Fibroblast of lung (primary cell): ENCODE measurements around the gene FMO4. TPM values are rescaled to one million over a fixed set of nuclear protein-coding genes. Genes with fewer than 3 reads are reported as not detected.
"Not testable (repeated sequence)": the region's sequence is repeated elsewhere in the genome, so short reads cannot be mapped to it uniquely, and the experiment has no call there.

Experiments used
- DNase-seq, 2 donors: peaks; one replicate each; pipeline versions ENCODE4 v3.0.0 to v3.0.0-alpha.2; 2010; ENCODE audit warnings: low read depth in 2 of 2
- H2AFZ ChIP-seq: 2 replicates; pipeline ENCODE4 v1.5.1; 2012; ENCODE audit warnings: low read length, control low read depth, inconsistent platforms
- H3K27ac ChIP-seq: 2 replicates; pipeline ENCODE4 v1.5.1; 2011; ENCODE audit warnings: low read length, control low read depth; ENCODE audit not compliant: insufficient read depth
- H3K27me3 ChIP-seq: 2 replicates; pipeline ENCODE4 v1.5.1; 2011; ENCODE audit warnings: mild to moderate bottlenecking, low read length; ENCODE audit not compliant: control insufficient read depth, insufficient read depth
- H3K36me3 ChIP-seq: 2 replicates; pipeline ENCODE4 v1.5.1; 2011; ENCODE audit warnings: low read length; ENCODE audit not compliant: control insufficient read depth, insufficient read depth
- H3K4me1 ChIP-seq: 2 replicates; pipeline ENCODE4 v1.5.1; 2011; ENCODE audit warnings: low read length; ENCODE audit not compliant: control insufficient read depth, insufficient read depth; ENCODE audit errors: extremely low read depth
- H3K4me2 ChIP-seq: 2 replicates; pipeline ENCODE4 v1.5.1; 2011; ENCODE audit warnings: low read length, control low read depth; ENCODE audit not compliant: insufficient read depth; ENCODE audit errors: extremely low read depth
- H3K4me3 ChIP-seq, 4 experiments: fragments of 200-600 bp in 1 of 4; sonication (generic) in 1 of 4; replicated peaks in 1 of 4; 2 replicates each; pipeline ENCODE4 v1.5.1; 2011 to 2016; ENCODE audit warnings: low read length in 4 of 4, low read depth in 3 of 4, mild to moderate bottlenecking in 3 of 4, control low read depth in 2 of 4, inconsistent platforms in 1 of 4, mixed read lengths in 1 of 4; ENCODE audit not compliant: insufficient read depth in 1 of 4; ENCODE audit errors: control extremely low read depth in 1 of 4
- H3K79me2 ChIP-seq: 2 replicates; pipeline ENCODE4 v1.5.1; 2012; ENCODE audit warnings: mild to moderate bottlenecking, low read length, inconsistent platforms; ENCODE audit not compliant: control insufficient read depth, insufficient read depth
- H3K9ac ChIP-seq: 2 replicates; pipeline ENCODE4 v1.5.1; 2011; ENCODE audit warnings: mild to moderate bottlenecking, low read length, control low read depth; ENCODE audit not compliant: insufficient read depth
- H3K9me3 ChIP-seq: 2 replicates; pipeline ENCODE4 v1.5.1; 2012; ENCODE audit warnings: low read depth, low read length; ENCODE audit not compliant: control insufficient read depth, insufficient read depth
- H4K20me1 ChIP-seq: 2 replicates; pipeline ENCODE4 v1.5.1; 2011; ENCODE audit warnings: low read length; ENCODE audit not compliant: control insufficient read depth, insufficient read depth; ENCODE audit errors: extremely low read depth
- EZH2 ChIP-seq: IDR thresholded peaks from 2 replicates; pipeline ENCODE4 v1.5.1; 2012; ENCODE audit warnings: low read length, control low read depth, mild to moderate bottlenecking; ENCODE audit errors: missing control alignments
- polyA plus RNA-seq, 2 donors: library from polyadenylated mRNA; depleted of rRNA in 1 of 2; stranded (reverse) in 1 of 2; unstranded in 1 of 2; fragments of >200 nt; gene quantifications; 2 replicates each; pipeline ENCODE4 v1.2.1, GENCODE V29; 2011 to 2012; ENCODE audit warnings: missing spikeins in 1 of 2
- total RNA-seq: library from RNA; depleted of rRNA; stranded (reverse); fragments of >200 nt; gene quantifications from 2 replicates; pipeline ENCODE4 v1.2.1, GENCODE V29; 2014
- TF ChIP-seq, protein P1 (sequence below), 2 donors: IDR thresholded peaks in 1 of 2; conservative IDR thresholded peaks in 1 of 2; 1 replicate in 1 of 2; 2 replicates in 1 of 2; pipeline ENCODE4 v1.5.1; 2011 to 2012; ENCODE audit warnings: low read length in 2 of 2, control low read depth in 1 of 2, inconsistent platforms in 1 of 2, low read depth in 1 of 2, mild to moderate bottlenecking in 1 of 2

Gene FMO4
- total and polyA plus RNA-seq, 2 donors (not counting 1 experiment from before 2014, with no cell fraction given), result 5.5 to 7.3 TPM

- no peak for TF ChIP-seq EZH2
- TF ChIP-seq, protein P1, sequence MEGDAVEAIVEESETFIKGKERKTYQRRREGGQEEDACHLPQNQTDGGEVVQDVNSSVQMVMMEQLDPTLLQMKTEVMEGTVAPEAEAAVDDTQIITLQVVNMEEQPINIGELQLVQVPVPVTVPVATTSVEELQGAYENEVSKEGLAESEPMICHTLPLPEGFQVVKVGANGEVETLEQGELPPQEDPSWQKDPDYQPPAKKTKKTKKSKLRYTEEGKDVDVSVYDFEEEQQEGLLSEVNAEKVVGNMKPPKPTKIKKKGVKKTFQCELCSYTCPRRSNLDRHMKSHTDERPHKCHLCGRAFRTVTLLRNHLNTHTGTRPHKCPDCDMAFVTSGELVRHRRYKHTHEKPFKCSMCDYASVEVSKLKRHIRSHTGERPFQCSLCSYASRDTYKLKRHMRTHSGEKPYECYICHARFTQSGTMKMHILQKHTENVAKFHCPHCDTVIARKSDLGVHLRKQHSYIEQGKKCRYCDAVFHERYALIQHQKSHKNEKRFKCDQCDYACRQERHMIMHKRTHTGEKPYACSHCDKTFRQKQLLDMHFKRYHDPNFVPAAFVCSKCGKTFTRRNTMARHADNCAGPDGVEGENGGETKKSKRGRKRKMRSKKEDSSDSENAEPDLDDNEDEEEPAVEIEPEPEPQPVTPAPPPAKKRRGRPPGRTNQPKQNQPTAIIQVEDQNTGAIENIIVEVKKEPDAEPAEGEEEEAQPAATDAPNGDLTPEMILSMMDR (conservative IDR thresholded peaks at IDR 0.05 in 1 of 2, IDR thresholded peaks at IDR 0.05 in 1 of 2; ENCODE audit: low read depth in 1 of 2, low read length in 2 of 2), result no peak
- H3K9me3 ChIP-seq, result no peaks in the 10 kb centered on the region
- no peaks in the 10 kb centered on the region for H3K27me3 ChIP-seq
- H3K36me3 ChIP-seq, result no peaks in the 10 kb centered on the region
- H3K4me3 ChIP-seq, result no peak overlapping the region
- no peak overlapping the region for H2AFZ ChIP-seq
- no peak overlapping the region for H3K9ac ChIP-seq
- no peaks in the 10 kb centered on the region for H4K20me1 ChIP-seq
- no peak overlapping the region for H3K4me2 ChIP-seq
- H3K79me2 ChIP-seq, result no peaks in the 10 kb centered on the region
- no peaks in the 10 kb centered on the region for H3K4me1 ChIP-seq
- DNase-seq, result no peak
- H3K27ac ChIP-seq, result no peak overlapping the region
Measured at GRCh38 chr1:171334024-171334640, 20.1 kb downstream of the FMO4 start.

- Histone ChIP-seq H4K20me1 (no peaks in the 10 kb centered on the region), H3K4me3 (no peak overlapping the region), H3K4me1 (no peaks in the 10 kb centered on the region), H3K9ac (no peak overlapping the region), H3K79me2 (no peaks in the 10 kb centered on the region), H3K36me3 (no peaks in the 10 kb centered on the region), H3K27me3 (peaks cover 3% of the 10 kb centered on the region), H3K9me3 (no peaks in the 10 kb centered on the region), H3K27ac (no peak overlapping the region), H2AFZ (no peak overlapping the region), H3K4me2 (no peak overlapping the region)
- DNase-seq, result no peak
- no peak for TF ChIP-seq EZH2
- TF ChIP-seq, protein P1 (conservative IDR thresholded peaks at IDR 0.05 in 1 of 2, IDR thresholded peaks at IDR 0.05 in 1 of 2; ENCODE audit: low read depth in 1 of 2, low read length in 2 of 2), result no peak
Measured at GRCh38 chr1:171335964-171336363, 22.0 kb downstream of the FMO4 start.

- not testable (repeated sequence) for H3K27ac ChIP-seq, H3K9ac ChIP-seq, H3K9me3 ChIP-seq, H4K20me1 ChIP-seq, H3K79me2 ChIP-seq, H3K4me2 ChIP-seq, DNase-seq, H3K4me1 ChIP-seq, H3K36me3 ChIP-seq, H2AFZ ChIP-seq, H3K27me3 ChIP-seq, H3K4me3 ChIP-seq
Measured at GRCh38 chr1:171339345-171339744, 25.4 kb downstream of the FMO4 start.
